Activated T-cell treated with anti-CD3 and anti-CD28 coated beads, Interleukin-2, amount 50 U/mL, for 4 hours (primary cell): ENCODE data around the gene AKAP17A. TPM values are rescaled to one million over a fixed set of nuclear protein-coding genes. Genes with fewer than 3 reads are reported as not detected.

Experiments used
- total RNA-seq, 3 donors: library from RNA; stranded (reverse); gene quantifications; one replicate each; pipeline ENCODE4 v1.2.1, GENCODE V29; 2021

Gene AKAP17A
- total RNA-seq, 3 donors from 2014 or later: 56.3 to 62.6 (median 60.6) TPM

Other genes with a start within 250 kb of the AKAP17A start
- 100 to 1,000 TPM; 518 to 544 (median 518) TPM for gene SLC25A6, start 199.5 kb upstream of the AKAP17A start, total RNA-seq
- 10 to 100 TPM; 33.0 to 53.2 (median 36.9) TPM for gene ASMTL, start 138.7 kb upstream of the AKAP17A start, total RNA-seq
- gene P2RY8, start 54.4 kb upstream of the AKAP17A start, total RNA-seq: 10 to 100 TPM; 14.4 to 22.2 (median 18.4) TPM
- under 1 TPM in 1 of 3 donors, not detected in 2; 0.48 TPM for gene ASMT, start 23.5 kb downstream of the AKAP17A start, total RNA-seq